Endothelial cell (in vitro differentiated cells): ENCODE measurements around the gene MED25. TPM values are rescaled to one million over a fixed set of nuclear protein-coding genes. Genes with fewer than 3 reads are reported as not detected.

Experiments
- DNase-seq: peaks from one replicate; pipeline ENCODE4 v3.0.0; 2021; ENCODE audit warnings: low spot score
- H3K27ac Mint-ChIP-seq: one replicate; pipeline ENCODE4 v1.8.0; 2021; ENCODE audit warnings: mixed read lengths, inconsistent platforms; ENCODE audit not compliant: unreplicated experiment
- H3K27me3 Mint-ChIP-seq: one replicate; pipeline ENCODE4 v1.8.0; 2021; ENCODE audit warnings: mild to moderate bottlenecking, moderate library complexity, mixed read lengths, inconsistent platforms; ENCODE audit not compliant: unreplicated experiment
- H3K36me3 Mint-ChIP-seq: one replicate; pipeline ENCODE4 v1.8.0; 2021; ENCODE audit warnings: mild to moderate bottlenecking, low read depth, mixed read lengths, inconsistent platforms; ENCODE audit not compliant: unreplicated experiment
- H3K4me1 Mint-ChIP-seq: one replicate; pipeline ENCODE4 v1.8.0; 2021; ENCODE audit warnings: mild to moderate bottlenecking, mixed read lengths, inconsistent platforms; ENCODE audit not compliant: unreplicated experiment
- H3K4me3 Mint-ChIP-seq: one replicate; pipeline ENCODE4 v1.8.0; 2021; ENCODE audit warnings: mild to moderate bottlenecking, mixed read lengths, inconsistent platforms; ENCODE audit not compliant: unreplicated experiment
- H3K9me3 Mint-ChIP-seq: one replicate; pipeline ENCODE4 v1.8.0; 2021; ENCODE audit warnings: mixed read lengths, inconsistent platforms; ENCODE audit not compliant: unreplicated experiment
- microRNA-seq: library from miRNA; unstranded; fragments of <30 nt; microRNA quantifications from one replicate; pipeline ENCODE4, GENCODE V29; 2020; ENCODE audit not compliant: unreplicated experiment
- total RNA-seq: library from RNA; stranded (reverse); fragmentation: NEBNext Ultra II Directional; extraction: Animal tissue kit (Norgen Biotek cat#: 25700); gene quantifications from one replicate; pipeline ENCODE4 v1.2.1, GENCODE V29; 2021; ENCODE audit not compliant: unreplicated experiment
- TF ChIP-seq, protein P1 (sequence below): fragments of 200-600 bp; sonication (generic); IDR thresholded peaks from one replicate; pipeline ENCODE4 v1.5.0; 2021; ENCODE audit warnings: antibody characterized with exemption; ENCODE audit not compliant: unreplicated experiment

MED25 gene
- total RNA-seq, 1 donor from 2014 or later = 117 TPM

GRCh38 chr19:49882643-49883042 lies 64.6 kb downstream of the MED25 start:
- Mint-ChIP-seq H3K27ac (no peak overlapping the region), H3K27me3 (peaks cover 13% of the 10 kb centered on the region), H3K4me1 (peaks cover 12% of the 10 kb centered on the region)

DNA sequence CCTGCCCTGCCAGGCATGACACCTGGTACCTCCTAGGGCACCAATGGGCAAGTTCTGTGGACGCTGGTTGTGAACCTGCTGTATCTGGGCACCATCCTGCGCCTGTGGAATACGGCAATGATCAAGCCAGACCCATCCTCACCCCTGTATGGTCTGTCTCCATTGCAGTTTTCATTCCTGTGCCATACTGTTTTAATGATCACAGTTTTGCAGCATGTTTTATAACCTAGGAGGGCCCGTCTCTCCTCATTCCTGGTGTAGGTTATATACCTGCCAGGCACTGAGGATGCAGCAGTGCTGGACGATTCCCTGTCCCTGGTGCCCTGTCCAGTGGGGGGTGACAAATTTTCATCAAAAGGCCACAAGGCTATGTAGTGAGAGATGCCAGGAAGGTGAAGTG lies 65.0 kb downstream of the MED25 start:
- Mint-ChIP-seq H3K36me3 (peaks cover 37% of the 10 kb centered on the region), H3K9me3 (no peaks in the 10 kb centered on the region), H3K4me1 (peaks cover 10% of the 10 kb centered on the region), H3K27ac (no peak overlapping the region), H3K27me3 (peaks cover 11% of the 10 kb centered on the region), H3K4me3 (no peak overlapping the region)
- TF ChIP-seq, protein P1, sequence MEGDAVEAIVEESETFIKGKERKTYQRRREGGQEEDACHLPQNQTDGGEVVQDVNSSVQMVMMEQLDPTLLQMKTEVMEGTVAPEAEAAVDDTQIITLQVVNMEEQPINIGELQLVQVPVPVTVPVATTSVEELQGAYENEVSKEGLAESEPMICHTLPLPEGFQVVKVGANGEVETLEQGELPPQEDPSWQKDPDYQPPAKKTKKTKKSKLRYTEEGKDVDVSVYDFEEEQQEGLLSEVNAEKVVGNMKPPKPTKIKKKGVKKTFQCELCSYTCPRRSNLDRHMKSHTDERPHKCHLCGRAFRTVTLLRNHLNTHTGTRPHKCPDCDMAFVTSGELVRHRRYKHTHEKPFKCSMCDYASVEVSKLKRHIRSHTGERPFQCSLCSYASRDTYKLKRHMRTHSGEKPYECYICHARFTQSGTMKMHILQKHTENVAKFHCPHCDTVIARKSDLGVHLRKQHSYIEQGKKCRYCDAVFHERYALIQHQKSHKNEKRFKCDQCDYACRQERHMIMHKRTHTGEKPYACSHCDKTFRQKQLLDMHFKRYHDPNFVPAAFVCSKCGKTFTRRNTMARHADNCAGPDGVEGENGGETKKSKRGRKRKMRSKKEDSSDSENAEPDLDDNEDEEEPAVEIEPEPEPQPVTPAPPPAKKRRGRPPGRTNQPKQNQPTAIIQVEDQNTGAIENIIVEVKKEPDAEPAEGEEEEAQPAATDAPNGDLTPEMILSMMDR = no peak
- DNase-seq = no peak

More at GRCh38 chr19:49882643-49883042, 64.6 kb downstream of the MED25 start:
- H3K4me3 Mint-ChIP-seq = no peak overlapping the region
- no peak for DNase-seq
- H3K36me3 Mint-ChIP-seq = peaks cover 37% of the 10 kb centered on the region
- TF ChIP-seq, protein P1 = no peak
- H3K9me3 Mint-ChIP-seq = no peaks in the 10 kb centered on the region

DNA sequence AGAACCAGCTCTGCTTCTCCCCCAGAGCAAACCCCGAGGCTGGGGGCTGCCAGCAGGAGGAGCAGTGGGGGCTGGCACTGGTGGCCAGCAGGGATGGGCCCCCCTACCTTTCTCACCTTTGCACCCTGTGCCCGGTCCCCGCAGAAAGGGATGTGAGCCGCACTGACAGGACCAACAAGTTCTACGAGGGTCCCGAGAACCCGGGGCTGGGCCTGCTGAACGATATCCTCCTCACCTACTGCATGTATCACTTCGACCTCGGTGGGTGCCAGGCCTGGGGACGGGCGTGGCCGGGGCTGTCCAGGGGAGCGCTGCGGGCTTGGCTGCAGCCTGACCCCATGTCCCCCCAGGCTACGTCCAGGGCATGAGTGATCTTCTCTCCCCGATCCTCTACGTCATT lies 66.0 kb downstream of the MED25 start:
- Mint-ChIP-seq H3K27ac (peak overlapping the region; percentile 61), H3K4me3 (no peak overlapping the region), H3K27me3 (peaks cover 6% of the 10 kb centered on the region), H3K4me1 (peaks cover 2% of the 10 kb centered on the region), H3K36me3 (peaks cover 33% of the 10 kb centered on the region), H3K9me3 (no peaks in the 10 kb centered on the region)
- no peak for DNase-seq
- TF ChIP-seq, protein P1 = no peak

GRCh38 chr19:49884760-49885159 lies 66.7 kb downstream of the MED25 start:
- Mint-ChIP-seq H3K4me1 (no peaks in the 10 kb centered on the region), H3K9me3 (no peaks in the 10 kb centered on the region), H3K4me3 (no peak overlapping the region), H3K36me3 (peaks cover 30% of the 10 kb centered on the region), H3K27me3 (peaks cover 9% of the 10 kb centered on the region), H3K27ac (no peak overlapping the region)
- TF ChIP-seq, protein P1 = no peak
- DNase-seq = no peak

Small RNA genes lying within 50 kb of the gene (microRNA-seq; reads per million reads assigned to microRNA genes)
- 8.1 reads per million, percentile 56 among the genes with 10 or more reads in this experiment for gene MIR4749
- gene MIR6799 = 6.1 reads per million, percentile 52 among the genes with 10 or more reads in this experiment
- 3.2 reads per million, percentile 39 among the genes with 10 or more reads in this experiment for gene MIR6800

Other genes starting within 250 kb of the MED25 start
- 76.3 TPM for gene NOSIP, start 237.7 kb upstream of the MED25 start, total RNA-seq
- 2.4 TPM for gene PRRG2, start 237.0 kb upstream of the MED25 start, total RNA-seq
- 38.8 TPM for gene PRR12, start 227.1 kb upstream of the MED25 start, total RNA-seq
- 23.9 TPM for gene RRAS, start 178.1 kb upstream of the MED25 start, total RNA-seq
- 90.3 TPM for gene SCAF1, start 176.1 kb upstream of the MED25 start, total RNA-seq
- gene IRF3, start 152.4 kb upstream of the MED25 start, total RNA-seq = 76.1 TPM
- 50.1 TPM for gene BCL2L12, start 152.4 kb upstream of the MED25 start, total RNA-seq
- 175 TPM for gene PRMT1, start 141.0 kb upstream of the MED25 start, total RNA-seq
- 5.3 TPM for gene ADM5, start 128.7 kb upstream of the MED25 start, total RNA-seq
- 94.1 TPM for gene CPT1C, start 127.2 kb upstream of the MED25 start, total RNA-seq
- gene TSKS, start 55.0 kb upstream of the MED25 start, total RNA-seq = not detected
- gene AP2A1, start 51.3 kb upstream of the MED25 start, total RNA-seq = 191 TPM
- 15.6 TPM for gene FUZ, start 5.0 kb upstream of the MED25 start, total RNA-seq
- gene PTOV1, start 32.9 kb downstream of the MED25 start, total RNA-seq = 231 TPM
- 96.0 TPM for gene PNKP, start 49.3 kb downstream of the MED25 start, total RNA-seq
- 48.2 TPM for gene AKT1S1, start 59.1 kb downstream of the MED25 start, total RNA-seq
- gene TBC1D17, start 59.4 kb downstream of the MED25 start, total RNA-seq = 36.8 TPM
- gene IL4I1, start 78.6 kb downstream of the MED25 start, total RNA-seq = 0.90 TPM
- 15.8 TPM for gene ATF5, start 110.9 kb downstream of the MED25 start, total RNA-seq
- 60.9 TPM for gene NUP62, start 111.2 kb downstream of the MED25 start, total RNA-seq
- gene SIGLEC11, start 142.9 kb downstream of the MED25 start, total RNA-seq = not detected
- gene VRK3, start 207.1 kb downstream of the MED25 start, total RNA-seq = 51.2 TPM
- 10.9 TPM for gene ZNF473, start 207.7 kb downstream of the MED25 start, total RNA-seq